GM12878 (cell line): ENCODE data around the gene STAT5B. TPM values are rescaled to one million over a fixed set of nuclear protein-coding genes. Genes with fewer than 3 reads are reported as not detected.

ENCODE experiments used
- ATAC-seq: fragments of 200-7000 bp; cut with Tn5 transposase; 3 replicates; pipeline ENCODE4 v1.9.1; 2020; ENCODE audit warnings: mild to moderate bottlenecking, moderate library complexity
- BruUV-seq: library from RNA; stranded (reverse); fragments of 400-500 nt; replicated peaks from 2 replicates; lab custom pipeline; 2021; lab: Mats Ljungman, UMichigan
- CTCF ChIA-PET: fragments of 300-600 bp; sonication (Branson Sonifier 250); formaldehyde crosslinking; extraction: SDS; loops from one replicate; lab custom pipeline; 2021; ENCODE audit warnings: inconsistent platforms; lab: Yijun Ruan, JAX
- POLR2A ChIA-PET: fragments of 350-600 bp; formaldehyde crosslinking; extraction: SDS; loops from one replicate; lab custom pipeline; 2021; ENCODE audit warnings: inconsistent platforms; lab: Charles Lee
- RAD21 ChIA-PET: fragments of 300-600 bp; sonication (Branson Sonifier 250); formaldehyde crosslinking; loops from one replicate; lab custom pipeline; 2023; ENCODE audit warnings: antibody characterized with exemption; ENCODE audit not compliant: unreplicated experiment; lab: Charles Lee
- SMC1A ChIA-PET: fragments of 300-600 bp; sonication (Branson Sonifier 250); formaldehyde crosslinking; loops from one replicate; lab custom pipeline; 2023; ENCODE audit not compliant: unreplicated experiment, uncharacterized antibody; lab: Charles Lee
- DNase-seq: peaks from one replicate; pipeline ENCODE4 v3.0.0-alpha.2; 2011; ENCODE audit warnings: low read depth, low spot score
- FAIRE-seq: peaks from 3 replicates; lab custom pipeline; 2011; peaks lifted over from hg19 to GRCh38; lab: Jason Lieb, UNC
- H2AFZ ChIP-seq: 2 replicates; pipeline ENCODE4 v1.6.0; 2011; ENCODE audit warnings: low read depth, low read length, control low read depth; ENCODE audit not compliant: control insufficient read depth
- H3K27ac ChIP-seq: 2 replicates; pipeline ENCODE4 v1.5.1; 2011; ENCODE audit warnings: control low read depth; ENCODE audit not compliant: control insufficient read depth, insufficient read depth
- H3K27me3 ChIP-seq, 2 experiments: replicated peaks in 1 of 2; 2 replicates each; pipeline versions ENCODE4 v1.6.0 to v1.6.1; 2011; ENCODE audit warnings: low read length in 1 of 2; ENCODE audit not compliant: control insufficient read depth in 2 of 2, insufficient read depth in 2 of 2
- H3K36me3 ChIP-seq, 2 experiments: 2 replicates each; pipeline ENCODE4 v1.5.1; 2011; ENCODE audit warnings: low read length in 1 of 2; ENCODE audit not compliant: control insufficient read depth in 2 of 2, insufficient read depth in 2 of 2
- H3K4me1 ChIP-seq: 2 replicates; pipeline ENCODE4 v1.6.1; 2011; ENCODE audit warnings: mild to moderate bottlenecking, low read length, moderate library complexity, mixed read lengths; ENCODE audit not compliant: control insufficient read depth, insufficient read depth
- H3K4me2 ChIP-seq: 2 replicates; pipeline ENCODE4 v1.6.0; 2011; ENCODE audit warnings: control low read depth; ENCODE audit not compliant: control insufficient read depth, insufficient read depth
- H3K4me3 ChIP-seq: fragments of 200-600 bp; sonication (generic); 2 replicates; pipeline ENCODE4 v1.5.1; 2016
- H3K79me2 ChIP-seq: 2 replicates; pipeline ENCODE4 v1.6.0; 2011; ENCODE audit warnings: low read length; ENCODE audit not compliant: control insufficient read depth, insufficient read depth
- H3K9ac ChIP-seq: 2 replicates; pipeline ENCODE4 v1.8.0; 2011; ENCODE audit warnings: low read length, control low read depth, mixed read lengths; ENCODE audit not compliant: control insufficient read depth, insufficient read depth
- H3K9me3 ChIP-seq: replicated peaks from 3 replicates; pipeline ENCODE4 v1.5.1; 2011; ENCODE audit warnings: mild to moderate bottlenecking, low read length; ENCODE audit not compliant: control insufficient read depth, insufficient read depth
- H4K20me1 ChIP-seq: 2 replicates; pipeline ENCODE4 v1.6.0; 2011; ENCODE audit not compliant: control insufficient read depth, insufficient read depth
- FOXM1 ChIP-seq: IDR thresholded peaks from 2 replicates; pipeline ENCODE4 v1.6.1; 2012; ENCODE audit warnings: low read depth, mild to moderate bottlenecking, inconsistent platforms, low read length, moderate library complexity
- WGBS: methylation state at CpG from one replicate; pipeline ENCODE4 v1.1.6; 2016; ENCODE audit warnings: low lambda C conversion rate; ENCODE audit not compliant: insufficient replicate concordance, insufficient coverage; ENCODE audit errors: missing lambda C conversion rate; 5-methylcytosine and 5-hydroxymethylcytosine counted together
- in situ Hi-C: fragments of 300-500 bp; cut with MboI; formaldehyde crosslinking; loops from 9 replicates; pipeline ENCODE4 v1.14.3; 2018; ENCODE audit warnings: mixed read lengths
- intact Hi-C: fragments of 100-400 bp; cut with micrococcal nuclease; formaldehyde crosslinking; loops from one replicate; pipeline ENCODE4 v1.14.2; 2022; ENCODE audit not compliant: unreplicated experiment
- polyA plus RNA-seq, 11 experiments: library from polyadenylated mRNA; depleted of rRNA in 4 of 11; unstranded in 6 of 11; stranded (reverse) in 5 of 11; fragments of >200 nt; fragmentation: Nextera tagmentation in 4 of 11; fragmentation: Illumina TruSeq in 1 of 11; extraction: Ambion mirVana in 4 of 11; extraction: Trizol in 1 of 11; gene quantifications; 1 replicate in 1 of 11; 2 replicates in 10 of 11; pipeline versions ENCODE4 v1.2.1 to v1.2.3, GENCODE V29; 2011 to 2016; ENCODE audit warnings: inconsistent platforms in 2 of 11, missing spikeins in 2 of 11, low read depth in 1 of 11
- total RNA-seq, 4 experiments: library from RNA; depleted of rRNA in 3 of 4; stranded (reverse); fragments of >200 nt in 3 of 4; fragmentation: Illumina TruSeq in 1 of 4; extraction: Trizol in 1 of 4; gene quantifications; 2 replicates each; pipeline versions ENCODE4 v1.2.1 to v1.2.3, GENCODE V29; 2013 to 2021
- TF ChIP-seq, protein P1 (sequence below): IDR thresholded peaks from 2 replicates; pipeline ENCODE4 v1.6.1; 2012; ENCODE audit warnings: low read depth, low read length, improper control_type of control experiment
- TF ChIP-seq, protein P2 (sequence below): fragments of 450-650 bp; formaldehyde crosslinking; IDR thresholded peaks from 2 replicates; pipeline ENCODE4 v1.4.0; 2020; ENCODE audit warnings: mild to moderate bottlenecking, moderate library complexity

Gene STAT5B
- total and polyA plus RNA-seq, 10 of the 15 experiments (the other 5 are each of a cell fraction or from before 2014, with no cell fraction given), result 11.0 to 69.6 (median 46.7) TPM

DNA sequence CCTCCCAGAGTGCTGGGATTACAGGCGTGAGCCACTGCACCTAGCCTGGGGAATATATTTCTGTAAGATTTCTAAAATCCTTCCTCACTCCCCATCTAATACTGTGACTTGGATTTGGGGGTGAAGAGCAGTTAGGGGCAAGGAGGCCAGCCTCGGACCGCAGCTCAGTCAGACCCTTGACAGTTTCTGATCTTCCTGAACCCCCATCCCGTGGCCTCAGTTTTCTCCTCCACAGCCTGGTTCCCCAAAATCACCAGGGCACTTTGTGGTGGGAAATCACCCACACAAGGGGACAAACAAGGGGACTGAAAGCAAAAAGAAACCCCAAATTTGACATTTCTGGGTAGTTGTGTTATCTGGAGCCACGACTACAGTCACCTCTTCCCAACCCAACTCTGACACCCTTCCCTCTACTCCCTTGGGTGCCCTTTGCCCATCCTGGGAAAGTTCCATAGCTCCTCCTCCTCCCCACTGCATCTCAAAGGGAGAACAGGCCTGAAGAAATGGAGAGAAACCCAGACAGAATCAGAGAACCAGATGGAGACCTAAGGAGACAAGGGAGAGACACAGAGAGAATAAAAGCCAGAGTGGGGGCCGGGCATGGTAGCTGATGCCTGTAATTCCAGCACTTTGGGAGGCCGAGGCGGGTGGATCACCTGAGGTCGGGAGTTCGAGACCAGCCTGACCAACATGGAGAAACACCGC lies 9.3 kb upstream of the STAT5B start:
- H3K27ac ChIP-seq, result no peak overlapping the region
- peaks cover 23% of the 10 kb centered on the region for H3K4me1 ChIP-seq
- H3K4me2 ChIP-seq, result peak overlapping the region; percentile 21
- peaks cover 34% of the 10 kb centered on the region for H3K79me2 ChIP-seq
- no peak overlapping the region for H3K4me3 ChIP-seq
- no peaks in the 10 kb centered on the region for H3K9me3 ChIP-seq
- intact Hi-C loops (loop anchor here (5.0 kb wide), 1 partner anchor 103 kb away; the partner anchor contains the start of gene KCNH4), in situ Hi-C loops (no loop called here)
- SMC1A ChIA-PET, result interaction anchor here (0.6 to 1.5 kb wide), 5 partner anchors 38 to 121 kb away, joined by 3 to 4 read pairs (median 3); no protein-coding TSS in a partner anchor
- ATAC-seq (no peak), FAIRE-seq (no peak), DNase-seq (no peak)
- WGBS, result 85% methylated on average over 11 of the region's 11 CpGs
- H2AFZ ChIP-seq, result no peak overlapping the region
- no peak overlapping the region for H3K9ac ChIP-seq
- POLR2A ChIA-PET, result interaction anchor here (0.6 to 1.3 kb wide), 6 partner anchors 8 to 260 kb away, joined by 3 to 9 read pairs (median 4); no protein-coding TSS in a partner anchor
- H3K27me3 ChIP-seq, result no peaks in the 10 kb centered on the region
- no peaks in the 10 kb centered on the region for H3K36me3 ChIP-seq
- TF ChIP-seq, protein P1, sequence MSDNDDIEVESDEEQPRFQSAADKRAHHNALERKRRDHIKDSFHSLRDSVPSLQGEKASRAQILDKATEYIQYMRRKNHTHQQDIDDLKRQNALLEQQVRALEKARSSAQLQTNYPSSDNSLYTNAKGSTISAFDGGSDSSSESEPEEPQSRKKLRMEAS, result no peak
- TF ChIP-seq, protein P2, sequence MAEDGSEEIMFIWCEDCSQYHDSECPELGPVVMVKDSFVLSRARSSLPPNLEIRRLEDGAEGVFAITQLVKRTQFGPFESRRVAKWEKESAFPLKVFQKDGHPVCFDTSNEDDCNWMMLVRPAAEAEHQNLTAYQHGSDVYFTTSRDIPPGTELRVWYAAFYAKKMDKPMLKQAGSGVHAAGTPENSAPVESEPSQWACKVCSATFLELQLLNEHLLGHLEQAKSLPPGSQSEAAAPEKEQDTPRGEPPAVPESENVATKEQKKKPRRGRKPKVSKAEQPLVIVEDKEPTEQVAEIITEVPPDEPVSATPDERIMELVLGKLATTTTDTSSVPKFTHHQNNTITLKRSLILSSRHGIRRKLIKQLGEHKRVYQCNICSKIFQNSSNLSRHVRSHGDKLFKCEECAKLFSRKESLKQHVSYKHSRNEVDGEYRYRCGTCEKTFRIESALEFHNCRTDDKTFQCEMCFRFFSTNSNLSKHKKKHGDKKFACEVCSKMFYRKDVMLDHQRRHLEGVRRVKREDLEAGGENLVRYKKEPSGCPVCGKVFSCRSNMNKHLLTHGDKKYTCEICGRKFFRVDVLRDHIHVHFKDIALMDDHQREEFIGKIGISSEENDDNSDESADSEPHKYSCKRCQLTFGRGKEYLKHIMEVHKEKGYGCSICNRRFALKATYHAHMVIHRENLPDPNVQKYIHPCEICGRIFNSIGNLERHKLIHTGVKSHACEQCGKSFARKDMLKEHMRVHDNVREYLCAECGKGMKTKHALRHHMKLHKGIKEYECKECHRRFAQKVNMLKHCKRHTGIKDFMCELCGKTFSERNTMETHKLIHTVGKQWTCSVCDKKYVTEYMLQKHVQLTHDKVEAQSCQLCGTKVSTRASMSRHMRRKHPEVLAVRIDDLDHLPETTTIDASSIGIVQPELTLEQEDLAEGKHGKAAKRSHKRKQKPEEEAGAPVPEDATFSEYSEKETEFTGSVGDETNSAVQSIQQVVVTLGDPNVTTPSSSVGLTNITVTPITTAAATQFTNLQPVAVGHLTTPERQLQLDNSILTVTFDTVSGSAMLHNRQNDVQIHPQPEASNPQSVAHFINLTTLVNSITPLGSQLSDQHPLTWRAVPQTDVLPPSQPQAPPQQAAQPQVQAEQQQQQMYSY (CRISPR knock-in tag), result no peak
- no peak for TF ChIP-seq FOXM1
- no TSS peak for BruUV-seq
- RAD21 ChIA-PET, result interaction anchor here (0.6 to 2.2 kb wide), 3 partner anchors 27 to 592 kb away, joined by 3 to 6 read pairs (median 3); no protein-coding TSS in a partner anchor
- no peaks in the 10 kb centered on the region for H4K20me1 ChIP-seq
- CTCF ChIA-PET, result interaction anchor here (2.7 kb wide), 1 partner anchor 8 kb away, joined by 14 read pairs; no protein-coding TSS in a partner anchor
